Measurements from ENCODE around the gene SRMS. TPM values are rescaled to one million over a fixed set of nuclear protein-coding genes. Genes with fewer than 3 reads are reported as not detected.

The SRMS gene
- total RNA-seq, 4 donors from 2014 or later, result not detected

DNA sequence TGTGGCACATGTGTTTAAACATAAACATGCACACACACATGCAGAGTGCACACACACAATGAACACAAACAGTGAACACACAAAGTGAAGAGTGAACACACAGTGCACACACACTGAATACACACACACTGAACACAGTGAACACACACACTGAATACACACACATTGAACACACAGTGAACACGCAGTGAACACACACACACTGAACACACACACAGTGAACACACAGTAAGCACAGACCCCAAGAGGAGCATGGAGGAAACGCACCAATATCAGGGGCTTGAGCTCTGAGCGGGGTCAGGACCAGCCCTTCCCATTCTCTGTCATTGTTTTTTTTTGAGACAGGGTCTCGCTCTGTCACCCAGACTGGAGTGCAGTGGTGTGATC lies 43.6 kb upstream of the SRMS start:
- no peak for DNase-seq (ENCODE audit: low spot score)
- TF ChIP-seq, protein P1, sequence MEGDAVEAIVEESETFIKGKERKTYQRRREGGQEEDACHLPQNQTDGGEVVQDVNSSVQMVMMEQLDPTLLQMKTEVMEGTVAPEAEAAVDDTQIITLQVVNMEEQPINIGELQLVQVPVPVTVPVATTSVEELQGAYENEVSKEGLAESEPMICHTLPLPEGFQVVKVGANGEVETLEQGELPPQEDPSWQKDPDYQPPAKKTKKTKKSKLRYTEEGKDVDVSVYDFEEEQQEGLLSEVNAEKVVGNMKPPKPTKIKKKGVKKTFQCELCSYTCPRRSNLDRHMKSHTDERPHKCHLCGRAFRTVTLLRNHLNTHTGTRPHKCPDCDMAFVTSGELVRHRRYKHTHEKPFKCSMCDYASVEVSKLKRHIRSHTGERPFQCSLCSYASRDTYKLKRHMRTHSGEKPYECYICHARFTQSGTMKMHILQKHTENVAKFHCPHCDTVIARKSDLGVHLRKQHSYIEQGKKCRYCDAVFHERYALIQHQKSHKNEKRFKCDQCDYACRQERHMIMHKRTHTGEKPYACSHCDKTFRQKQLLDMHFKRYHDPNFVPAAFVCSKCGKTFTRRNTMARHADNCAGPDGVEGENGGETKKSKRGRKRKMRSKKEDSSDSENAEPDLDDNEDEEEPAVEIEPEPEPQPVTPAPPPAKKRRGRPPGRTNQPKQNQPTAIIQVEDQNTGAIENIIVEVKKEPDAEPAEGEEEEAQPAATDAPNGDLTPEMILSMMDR (IDR thresholded peaks at IDR 0.05), result no peak
- no peak for ATAC-seq (ENCODE audit: low FRiP score)

DNA sequence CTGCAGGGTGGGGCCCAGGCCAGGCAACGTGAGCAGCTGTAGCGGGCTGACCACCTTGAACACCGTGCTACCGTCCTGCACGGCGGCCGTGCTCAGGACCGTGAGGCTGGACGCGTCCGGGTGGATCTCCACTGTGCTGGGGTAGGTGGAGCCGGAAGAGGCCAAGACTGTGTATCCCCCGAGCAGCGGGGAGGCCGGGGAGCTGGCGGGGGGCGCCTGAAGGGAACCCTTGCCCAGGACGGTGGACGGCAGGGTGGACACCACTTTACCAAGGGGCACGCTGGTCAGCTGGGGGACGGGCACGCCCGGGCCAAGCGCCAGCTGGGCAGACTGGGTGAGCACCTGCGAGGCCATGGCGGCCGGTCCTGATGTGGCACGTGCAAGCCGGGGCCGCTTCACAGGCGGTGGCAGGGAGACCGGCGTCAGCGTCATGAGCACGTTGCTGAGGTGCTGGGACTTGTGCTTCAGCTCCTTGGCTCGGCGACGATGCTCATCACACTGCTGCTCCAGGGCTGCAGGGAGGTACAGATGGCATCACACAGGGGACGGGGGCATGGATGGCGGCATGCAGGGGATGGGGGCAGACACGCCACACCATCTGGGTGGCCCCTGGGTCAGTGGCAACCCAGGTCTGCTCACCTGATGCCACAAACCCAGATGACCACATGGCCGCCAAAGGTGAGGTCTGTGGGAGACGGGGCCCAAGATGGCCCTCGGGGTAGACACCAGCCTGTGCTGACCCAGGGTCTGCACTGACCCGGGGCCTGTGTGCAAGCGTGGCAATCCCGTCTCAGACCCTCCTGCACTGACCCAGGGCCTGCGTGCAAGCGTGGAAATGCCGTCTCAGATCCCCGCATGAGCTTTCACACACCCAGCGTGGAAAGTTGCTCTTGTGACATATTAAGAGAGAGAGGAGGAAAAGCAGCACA lies 42.9 kb upstream of the SRMS start:
- TF ChIP-seq, protein P1 (IDR thresholded peaks at IDR 0.05), result no peak
- DNase-seq (ENCODE audit: low spot score) (no peak), ATAC-seq (ENCODE audit: low FRiP score) (no peak)

DNA sequence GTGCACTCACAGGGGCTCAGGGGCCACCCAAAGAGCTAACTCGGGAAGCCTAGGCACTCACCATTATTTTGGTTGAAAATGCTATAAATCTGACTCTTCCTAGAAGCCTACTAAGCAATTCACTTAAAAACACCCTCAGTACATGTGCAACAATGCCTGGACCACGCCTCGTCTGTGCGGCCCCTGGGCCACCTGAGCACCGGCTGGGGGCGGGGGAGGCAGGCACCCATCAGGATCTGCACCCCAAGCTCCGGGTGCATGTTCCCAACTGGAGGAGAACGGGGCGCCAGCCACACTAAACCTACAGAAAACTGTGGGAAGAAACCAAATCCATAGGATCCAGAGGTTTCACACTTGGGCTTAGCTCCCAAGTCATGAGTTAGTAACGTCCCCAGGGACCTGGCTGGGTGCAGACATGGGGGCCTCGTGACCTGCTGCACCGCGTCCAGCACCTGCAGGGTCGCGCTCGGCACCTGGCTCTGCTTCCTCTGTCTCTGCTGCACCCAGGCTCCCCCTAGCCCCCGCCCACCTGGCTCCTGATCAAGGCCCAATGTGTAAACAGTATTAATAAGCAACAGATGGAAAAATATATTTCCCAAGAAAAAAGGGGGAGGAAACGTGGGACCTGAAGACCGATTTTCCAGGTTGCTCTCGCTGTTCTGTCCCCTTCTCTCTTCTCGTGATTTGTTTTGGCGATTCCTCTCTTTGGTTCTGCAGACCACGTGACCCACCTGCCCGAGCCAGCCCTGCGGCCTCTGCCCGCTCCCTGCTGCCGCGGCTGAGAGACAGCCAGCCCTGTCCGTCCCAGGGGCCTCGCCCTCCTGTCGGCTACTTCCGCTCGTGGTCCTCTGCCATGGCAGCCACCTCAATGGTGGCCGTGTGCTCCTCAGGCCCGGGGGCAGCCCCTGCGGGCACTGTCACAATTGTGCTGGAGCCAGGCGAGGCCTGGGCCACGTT lies 42.0 kb upstream of the SRMS start:
- TF ChIP-seq, protein P1 (IDR thresholded peaks at IDR 0.05), result no peak
- DNase-seq (ENCODE audit: low spot score), result no peak
- ATAC-seq (ENCODE audit: low FRiP score), result no peak

DNA sequence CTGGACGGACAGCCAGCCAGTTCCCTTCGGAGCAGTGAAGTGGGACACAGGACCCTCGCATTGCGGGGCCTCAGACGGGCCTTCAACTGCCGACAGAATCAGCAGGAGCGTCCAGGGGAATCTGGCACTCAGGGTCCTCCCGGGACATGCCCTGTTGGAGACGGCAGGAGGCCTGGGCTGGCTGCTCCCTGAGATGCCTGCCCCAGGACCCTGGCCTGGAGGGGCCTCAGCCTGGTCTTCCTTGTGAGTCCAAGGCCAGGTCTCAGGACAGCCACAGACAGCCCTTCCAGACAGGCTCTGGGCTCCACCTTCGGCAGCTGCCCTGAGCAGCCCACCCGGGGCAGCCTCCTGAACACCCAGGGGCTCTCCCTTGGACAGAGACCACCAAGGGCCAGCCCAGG lies 41.1 kb upstream of the SRMS start:
- DNase-seq (ENCODE audit: low spot score), result no peak
- TF ChIP-seq, protein P1 (IDR thresholded peaks at IDR 0.05), result no peak
- ATAC-seq (ENCODE audit: low FRiP score), result no peak

DNA sequence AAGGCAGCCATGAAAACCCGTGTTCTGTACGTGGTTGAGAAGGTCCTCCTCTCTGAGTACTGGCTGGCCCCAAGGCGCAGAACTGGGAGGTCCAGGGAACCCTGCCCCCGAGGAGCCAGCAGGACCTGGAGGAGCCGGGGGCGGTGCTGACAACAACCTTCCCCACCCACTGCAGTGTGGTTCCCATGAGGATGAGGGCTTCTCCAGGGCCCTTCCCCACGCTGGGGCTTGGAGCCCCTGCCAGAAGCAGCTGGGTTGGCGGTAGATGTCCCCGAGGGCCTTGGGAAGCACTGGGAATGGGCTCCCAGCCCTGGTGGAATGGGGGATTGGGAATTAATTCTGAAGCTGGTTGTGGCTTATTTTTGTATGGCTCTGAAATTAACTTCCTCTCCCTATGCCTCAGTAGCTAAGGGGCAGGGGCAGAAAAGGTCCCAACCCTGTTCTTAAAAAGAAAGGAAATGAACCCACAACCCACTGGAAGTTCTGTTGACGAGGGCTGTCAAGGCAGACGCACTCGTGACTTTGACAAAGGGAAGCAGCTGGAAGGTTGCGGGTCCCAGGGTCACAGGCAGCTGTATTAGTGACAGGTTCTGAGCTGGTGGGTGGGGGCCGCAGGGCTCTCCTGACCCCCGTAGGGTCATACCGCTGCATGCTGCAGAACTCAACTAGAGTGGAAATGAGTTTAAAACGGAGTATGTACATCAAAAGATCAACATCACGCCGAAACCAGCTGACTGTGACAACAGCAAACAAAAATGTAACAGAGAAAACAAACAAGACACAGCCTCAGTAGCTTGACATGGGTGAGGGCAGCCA lies 40.4 kb upstream of the SRMS start:
- DNase-seq (ENCODE audit: low spot score), result no peak
- ATAC-seq (ENCODE audit: low FRiP score), result no peak
- TF ChIP-seq, protein P1 (IDR thresholded peaks at IDR 0.05), result no peak

DNA sequence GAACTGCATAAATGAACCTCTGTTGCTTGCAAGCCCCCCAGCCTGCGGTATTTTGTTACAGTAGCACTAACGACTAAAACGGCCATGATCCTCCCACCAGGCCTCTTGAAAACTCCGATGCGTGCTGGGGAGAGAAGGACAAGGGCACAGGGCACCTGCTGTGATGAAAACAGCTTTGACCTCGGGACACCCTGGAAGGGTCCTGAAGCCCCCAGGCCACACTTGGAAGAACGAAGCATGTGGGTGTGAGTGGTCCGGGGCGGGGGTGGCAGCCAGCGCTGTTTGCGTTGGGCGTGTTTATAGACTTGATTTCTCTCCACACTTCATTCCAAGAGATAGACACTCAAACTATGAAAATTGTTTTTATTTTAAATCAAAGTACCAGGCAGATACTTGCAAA lies 39.7 kb upstream of the SRMS start:
- TF ChIP-seq, protein P1 (IDR thresholded peaks at IDR 0.05), result no peak
- DNase-seq (ENCODE audit: low spot score), result no peak
- ATAC-seq (ENCODE audit: low FRiP score), result no peak

Measured in omental fat pad (tissue), 4 donors.